ENCODE results near the gene CYFIP2. TPM values are rescaled to one million over a fixed set of nuclear protein-coding genes. Genes with fewer than 3 reads are reported as not detected.

CYFIP2 gene
- total and polyA plus RNA-seq, 8 donors, result 14.8 to 162 (median 24.4) TPM

GRCh38 chr5:157350939-157351801, 85.2 kb downstream of the CYFIP2 start:
- 52 to 65% (median 56%) methylated on average over 7 of the region's 7 CpGs for WGBS, 5 donors
- DNase-seq, result no peak
- Histone ChIP-seq H3K27me3 (no peaks in the 10 kb centered on the region), H3K4me3 (no peak overlapping the region), H3K4me1 (no peaks in the 10 kb centered on the region), H3K9me3 (no peaks in the 10 kb centered on the region), H3K27ac (no peak overlapping the region), H3K36me3 (peaks cover 0 to 14% (median 4%) of the 10 kb centered on the region in 4 donors)
- TF ChIP-seq EP300 (IDR thresholded peaks at IDR 0.05), result no peak
- no peak for TF ChIP-seq POLR2A (IDR thresholded peaks at IDR 0.05)
- intact Hi-C loops (cut with DNase I; ENCODE audit: low total_unique reads), result no loop called here

- intact Hi-C loops (cut with DNase I; ENCODE audit: low total_unique reads), result no loop called here
- Histone ChIP-seq H3K9me3 (no peaks in the 10 kb centered on the region), H3K27ac (no peak overlapping the region), H3K4me1 (no peaks in the 10 kb centered on the region), H3K4me3 (no peak overlapping the region), H3K27me3 (no peaks in the 10 kb centered on the region), H3K36me3 (peaks cover 0 to 14% (median 4%) of the 10 kb centered on the region in 4 donors)
- TF ChIP-seq, protein P1, sequence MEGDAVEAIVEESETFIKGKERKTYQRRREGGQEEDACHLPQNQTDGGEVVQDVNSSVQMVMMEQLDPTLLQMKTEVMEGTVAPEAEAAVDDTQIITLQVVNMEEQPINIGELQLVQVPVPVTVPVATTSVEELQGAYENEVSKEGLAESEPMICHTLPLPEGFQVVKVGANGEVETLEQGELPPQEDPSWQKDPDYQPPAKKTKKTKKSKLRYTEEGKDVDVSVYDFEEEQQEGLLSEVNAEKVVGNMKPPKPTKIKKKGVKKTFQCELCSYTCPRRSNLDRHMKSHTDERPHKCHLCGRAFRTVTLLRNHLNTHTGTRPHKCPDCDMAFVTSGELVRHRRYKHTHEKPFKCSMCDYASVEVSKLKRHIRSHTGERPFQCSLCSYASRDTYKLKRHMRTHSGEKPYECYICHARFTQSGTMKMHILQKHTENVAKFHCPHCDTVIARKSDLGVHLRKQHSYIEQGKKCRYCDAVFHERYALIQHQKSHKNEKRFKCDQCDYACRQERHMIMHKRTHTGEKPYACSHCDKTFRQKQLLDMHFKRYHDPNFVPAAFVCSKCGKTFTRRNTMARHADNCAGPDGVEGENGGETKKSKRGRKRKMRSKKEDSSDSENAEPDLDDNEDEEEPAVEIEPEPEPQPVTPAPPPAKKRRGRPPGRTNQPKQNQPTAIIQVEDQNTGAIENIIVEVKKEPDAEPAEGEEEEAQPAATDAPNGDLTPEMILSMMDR (IDR thresholded peaks at IDR 0.05), result no peak
- no peak for TF ChIP-seq EP300 (IDR thresholded peaks at IDR 0.05)
- TF ChIP-seq POLR2A (IDR thresholded peaks at IDR 0.05), result no peak
- no peak for TF ChIP-seq POLR2AphosphoS5 (IDR thresholded peaks at IDR 0.05)
- WGBS, 5 donors, result 80 to 96% (median 83%) methylated on average over 1 of the region's 1 CpG
- DNase-seq, result no peak
These were observed 85.8 kb downstream of the CYFIP2 start for GRCh38 chr5:157351802-157352092.

DNA sequence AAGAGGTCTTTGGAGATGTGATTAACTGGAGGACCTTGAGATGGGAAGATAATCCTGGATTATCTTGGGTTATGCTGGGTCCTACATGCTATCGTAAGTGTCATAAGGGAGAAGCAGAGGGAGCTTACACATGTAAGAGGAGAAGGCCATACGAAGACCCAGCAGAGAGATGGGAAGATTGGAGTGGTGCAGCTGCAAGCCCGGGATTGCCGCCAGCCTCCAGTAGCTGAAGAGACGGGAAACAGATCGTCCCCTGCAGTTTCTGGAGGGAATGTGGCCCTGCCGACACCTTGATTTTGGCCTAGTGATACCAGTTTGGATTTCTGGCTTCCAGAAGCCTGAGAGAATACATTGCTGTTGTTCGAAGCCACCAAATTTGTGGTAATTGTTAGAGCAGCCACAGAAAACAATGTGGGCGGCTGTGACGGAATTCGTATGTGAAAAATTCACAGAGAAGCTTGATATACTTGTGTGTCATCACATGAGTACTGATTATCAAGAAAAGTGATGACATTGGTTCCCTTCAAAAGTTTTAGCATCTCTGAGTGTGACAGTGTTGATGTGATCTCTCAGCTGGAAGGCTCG, 86.9 kb downstream of the CYFIP2 start:
- H3K9me3 ChIP-seq, result no peaks in the 10 kb centered on the region
- intact Hi-C loops (cut with DNase I; ENCODE audit: low total_unique reads), result no loop called here
- WGBS, 5 donors, result 89 to 93% (median 92%) methylated on average over 12 of the region's 12 CpGs
- no peak for TF ChIP-seq POLR2A (IDR thresholded peaks at IDR 0.05)
- TF ChIP-seq, protein P1 (IDR thresholded peaks at IDR 0.05), result no peak
- no peak for TF ChIP-seq POLR2AphosphoS5 (IDR thresholded peaks at IDR 0.05)
- no peak for TF ChIP-seq EP300 (IDR thresholded peaks at IDR 0.05)
- no peak overlapping the region for H3K4me3 ChIP-seq
- peaks cover 0 to 14% (median 4%) of the 10 kb centered on the region in 4 donors for H3K36me3 ChIP-seq
- H3K27me3 ChIP-seq, result no peaks in the 10 kb centered on the region
- no peak for DNase-seq
- H3K4me1 ChIP-seq, result no peaks in the 10 kb centered on the region
- no peak overlapping the region for H3K27ac ChIP-seq

GRCh38 chr5:157354800-157355199, 88.9 kb downstream of the CYFIP2 start:
- Histone ChIP-seq H3K4me3 (no peak overlapping the region), H3K4me1 (no peaks in the 10 kb centered on the region), H3K9me3 (no peaks in the 10 kb centered on the region), H3K27me3 (no peaks in the 10 kb centered on the region), H3K27ac (no peak overlapping the region), H3K36me3 (peaks cover 0 to 21% (median 7%) of the 10 kb centered on the region in 4 donors)
- DNase-seq, result no peak
- WGBS, 5 donors, result 55 to 78% (median 70%) methylated on average over 5 of the region's 5 CpGs
- intact Hi-C loops (cut with DNase I; ENCODE audit: low total_unique reads), result no loop called here
- TF ChIP-seq, protein P1 (IDR thresholded peaks at IDR 0.05), result no peak
- TF ChIP-seq POLR2A (IDR thresholded peaks at IDR 0.05), result no peak
- no peak for TF ChIP-seq POLR2AphosphoS5 (IDR thresholded peaks at IDR 0.05)
- TF ChIP-seq EP300 (IDR thresholded peaks at IDR 0.05), result no peak

DNA sequence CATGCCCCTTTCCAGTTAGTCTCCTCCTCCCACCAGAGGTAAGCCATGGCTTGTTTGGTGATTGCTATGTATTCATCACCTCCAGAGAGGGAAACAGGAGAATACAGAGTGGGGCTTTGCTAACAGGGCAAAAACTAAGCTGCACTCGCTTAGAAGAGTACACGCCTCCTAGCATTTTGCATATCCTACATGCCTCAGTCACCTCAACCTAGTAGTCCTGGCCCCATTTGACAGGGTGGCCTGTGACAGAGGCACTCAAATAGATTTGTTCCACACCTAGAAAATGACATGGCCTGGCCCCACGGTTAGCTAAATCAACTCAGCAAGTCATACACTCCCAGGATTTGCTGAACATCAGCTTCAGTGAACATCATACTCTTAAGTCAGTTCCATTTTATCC, 90.7 kb downstream of the CYFIP2 start:
- Histone ChIP-seq H3K36me3 (peaks cover 0 to 37% (median 16%) of the 10 kb centered on the region in 4 donors), H3K27ac (no peak overlapping the region), H3K9me3 (no peaks in the 10 kb centered on the region), H3K27me3 (no peaks in the 10 kb centered on the region), H3K4me3 (no peak overlapping the region), H3K4me1 (peaks cover 0 to under 1% (median 0%) of the 10 kb centered on the region in 4 donors)
- TF ChIP-seq POLR2AphosphoS5 (IDR thresholded peaks at IDR 0.05) (no peak), POLR2A (IDR thresholded peaks at IDR 0.05) (no peak), EP300 (IDR thresholded peaks at IDR 0.05) (no peak)
- TF ChIP-seq, protein P1 (IDR thresholded peaks at IDR 0.05), result no peak
- intact Hi-C loops (cut with DNase I; ENCODE audit: low total_unique reads), result no loop called here
- 91 to 97% (median 94%) methylated on average over 3 of the region's 3 CpGs for WGBS, 5 donors
- DNase-seq, result no peak

Measured in stomach (tissue), 9 donors.